Upper lobe of left lung (tissue), 6 donors: ENCODE results near the gene ONECUT1. TPM values are rescaled to one million over a fixed set of nuclear protein-coding genes. Genes with fewer than 3 reads are reported as not detected.

Experiments
- ATAC-seq, 2 donors: fragments of 200-7000 bp; cut with Tn5 transposase; one replicate each; pipeline ENCODE4 v1.9.1; 2022; ENCODE audit warnings: mild to moderate bottlenecking in 2 of 2, moderate library complexity in 2 of 2; ENCODE audit not compliant: low FRiP score in 2 of 2
- DNase-seq, 2 donors: peaks; one replicate each; pipeline ENCODE4 v3.0.0-alpha.2; 2019 to 2020
- H3K27ac ChIP-seq, 4 donors: fragments of 200-600 bp; sonication (generic); one replicate each; pipeline ENCODE4 v1.5.1; 2016 to 2019
- H3K27me3 ChIP-seq, 4 donors: fragments of 200-600 bp; sonication (generic); one replicate each; pipeline ENCODE4 v1.5.1; 2017 to 2019
- H3K36me3 ChIP-seq, 4 donors: fragments of 200-600 bp; sonication (generic); one replicate each; pipeline ENCODE4 v1.5.1; 2016 to 2019
- H3K4me1 ChIP-seq, 4 donors: fragments of 200-600 bp; sonication (generic); one replicate each; pipeline ENCODE4 v1.5.1; 2018 to 2019
- H3K4me3 ChIP-seq, 4 donors: fragments of 200-600 bp; sonication (generic); one replicate each; pipeline ENCODE4 v1.5.1; 2017 to 2019; ENCODE audit warnings: mild to moderate bottlenecking in 2 of 4, moderate library complexity in 1 of 4
- H3K9me3 ChIP-seq, 4 donors: fragments of 200-600 bp; sonication (generic); one replicate each; pipeline ENCODE4 v1.5.1; 2018 to 2019
- EP300 ChIP-seq, 4 donors: sonication (generic); formaldehyde crosslinking; IDR thresholded peaks; one replicate each; pipeline ENCODE4 v1.5.1; 2017; ENCODE audit warnings: antibody characterized with exemption in 4 of 4, control low read depth in 2 of 4
- POLR2A ChIP-seq, 4 donors: fragments of 450-650 bp; IDR thresholded peaks; one replicate each; pipeline ENCODE4 v1.5.1; 2016 to 2017; ENCODE audit warnings: antibody characterized with exemption in 4 of 4, mild to moderate bottlenecking in 2 of 4
- POLR2AphosphoS5 ChIP-seq, 2 donors: sonication (generic); formaldehyde crosslinking; IDR thresholded peaks; one replicate each; pipeline ENCODE4 v1.5.1; 2017; ENCODE audit warnings: antibody characterized with exemption in 2 of 2
- WGBS, 2 donors: methylation state at CpG; one replicate each; pipeline ENCODE4 v1.1.5; 2017 to 2018; 5-methylcytosine and 5-hydroxymethylcytosine counted together
- total RNA-seq, 6 donors: library from RNA; depleted of rRNA in 4 of 6; stranded (reverse); fragments of >200 nt in 4 of 6; gene quantifications; one replicate each; pipeline versions ENCODE4 v1.1.0 to v1.2.1, GENCODE V29; 2016 to 2021
- TF ChIP-seq, protein P1 (sequence below), 6 experiments: fragments of 450-650 bp in 4 of 6; fragments of 200-600 bp in 2 of 6; sonication (generic) in 2 of 6; IDR thresholded peaks; one replicate each; pipeline ENCODE4 v1.5.1; 2016 to 2019; ENCODE audit warnings: antibody characterized with exemption in 6 of 6
- donor health status: DM: no; HTN: no; CAD: no; lungs with moderate emphysema.
- donor health status: DM: no; HTN: yes; CAD: no; lungs with severe emphysema.

ONECUT1 gene
- total RNA-seq, 6 donors from 2014 or later, result 0.17 TPM; not detected in 5

GRCh38 chr15:52808996-52809395 is 18.9 kb upstream of the ONECUT1 start:
- H3K27me3 ChIP-seq, result peaks cover 0 to 35% (median 22%) of the 10 kb centered on the region in 4 donors
- H3K4me1 ChIP-seq, result peaks cover 23 to 25% (median 23%) of the 10 kb centered on the region in 4 donors
- no peak for TF ChIP-seq POLR2A (IDR thresholded peaks at IDR 0.05)
- no peak for TF ChIP-seq POLR2AphosphoS5 (IDR thresholded peaks at IDR 0.05)
- 62 to 80% methylated on average over 2 of the region's 2 CpGs for WGBS, 2 donors
- H3K9me3 ChIP-seq, result no peaks in the 10 kb centered on the region
- no peak overlapping the region for H3K27ac ChIP-seq
- H3K36me3 ChIP-seq, result no peaks in the 10 kb centered on the region
- ATAC-seq (no peak), DNase-seq (no peak)
- no peak overlapping the region for H3K4me3 ChIP-seq

GRCh38 chr15:52808441-52808840 is 18.3 kb upstream of the ONECUT1 start:
- Histone ChIP-seq H3K27me3 (peaks cover 0 to 40% (median 27%) of the 10 kb centered on the region in 4 donors), H3K36me3 (no peaks in the 10 kb centered on the region)

GRCh38 chr15:52806284-52806655 is 16.1 kb upstream of the ONECUT1 start:
- Histone ChIP-seq H3K4me3 (peak overlapping the region in 2 of 4 donors; percentile 19 to 35), H3K36me3 (no peaks in the 10 kb centered on the region), H3K27me3 (peaks cover 0 to 53% (median 34%) of the 10 kb centered on the region in 4 donors), H3K4me1 (peaks cover 29 to 33% (median 30%) of the 10 kb centered on the region in 4 donors), H3K9me3 (no peaks in the 10 kb centered on the region), H3K27ac (no peak overlapping the region)
- no peak for DNase-seq
- 21 to 32% methylated on average over 8 to 9 of the region's 9 CpGs for WGBS, 2 donors
- no peak for ATAC-seq
- TF ChIP-seq EP300 (IDR thresholded peaks at IDR 0.05) (no peak), POLR2AphosphoS5 (IDR thresholded peaks at IDR 0.05) (no peak), POLR2A (IDR thresholded peaks at IDR 0.05) (no peak)
- TF ChIP-seq, protein P1, sequence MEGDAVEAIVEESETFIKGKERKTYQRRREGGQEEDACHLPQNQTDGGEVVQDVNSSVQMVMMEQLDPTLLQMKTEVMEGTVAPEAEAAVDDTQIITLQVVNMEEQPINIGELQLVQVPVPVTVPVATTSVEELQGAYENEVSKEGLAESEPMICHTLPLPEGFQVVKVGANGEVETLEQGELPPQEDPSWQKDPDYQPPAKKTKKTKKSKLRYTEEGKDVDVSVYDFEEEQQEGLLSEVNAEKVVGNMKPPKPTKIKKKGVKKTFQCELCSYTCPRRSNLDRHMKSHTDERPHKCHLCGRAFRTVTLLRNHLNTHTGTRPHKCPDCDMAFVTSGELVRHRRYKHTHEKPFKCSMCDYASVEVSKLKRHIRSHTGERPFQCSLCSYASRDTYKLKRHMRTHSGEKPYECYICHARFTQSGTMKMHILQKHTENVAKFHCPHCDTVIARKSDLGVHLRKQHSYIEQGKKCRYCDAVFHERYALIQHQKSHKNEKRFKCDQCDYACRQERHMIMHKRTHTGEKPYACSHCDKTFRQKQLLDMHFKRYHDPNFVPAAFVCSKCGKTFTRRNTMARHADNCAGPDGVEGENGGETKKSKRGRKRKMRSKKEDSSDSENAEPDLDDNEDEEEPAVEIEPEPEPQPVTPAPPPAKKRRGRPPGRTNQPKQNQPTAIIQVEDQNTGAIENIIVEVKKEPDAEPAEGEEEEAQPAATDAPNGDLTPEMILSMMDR (IDR thresholded peaks at IDR 0.05), result no peak

More at GRCh38 chr15:52808441-52808840, 18.3 kb upstream of the ONECUT1 start:
- H3K27ac ChIP-seq, result no peak overlapping the region
- ATAC-seq (no peak), DNase-seq (no peak)
- H3K4me3 ChIP-seq, result no peak overlapping the region
- TF ChIP-seq POLR2A (IDR thresholded peaks at IDR 0.05), result no peak
- TF ChIP-seq POLR2AphosphoS5 (IDR thresholded peaks at IDR 0.05), result no peak
- TF ChIP-seq EP300 (IDR thresholded peaks at IDR 0.05), result no peak
- TF ChIP-seq, protein P1 (IDR thresholded peaks at IDR 0.05), result no peak
- 52 to 57% methylated on average over 1 of the region's 1 CpG for WGBS, 2 donors
- peaks cover 28 to 30% (median 29%) of the 10 kb centered on the region in 4 donors for H3K4me1 ChIP-seq
- H3K9me3 ChIP-seq, result no peaks in the 10 kb centered on the region

GRCh38 chr15:52805351-52806283 is 15.5 kb upstream of the ONECUT1 start:
- H3K27me3 ChIP-seq, result peaks cover 0 to 59% (median 37%) of the 10 kb centered on the region in 4 donors
- no peak overlapping the region for H3K27ac ChIP-seq
- DNase-seq, result peak in 1 of 2 donors; percentile 84
- no peaks in the 10 kb centered on the region for H3K9me3 ChIP-seq
- ATAC-seq, result peak in 1 of 2 donors; percentile 48
- TF ChIP-seq POLR2AphosphoS5 (IDR thresholded peaks at IDR 0.05) (no peak), POLR2A (IDR thresholded peaks at IDR 0.05) (no peak), EP300 (IDR thresholded peaks at IDR 0.05) (no peak)
- TF ChIP-seq, protein P1 (IDR thresholded peaks at IDR 0.05), result no peak
- 3 to 7% methylated on average over 12 to 60 of the region's 93 CpGs for WGBS, 2 donors
- peak overlapping the region in 3 of 4 donors; percentile 7 to 35 (median 19) for H3K4me3 ChIP-seq
- H3K4me1 ChIP-seq, result peaks cover 29 to 33% (median 30%) of the 10 kb centered on the region in 4 donors
- H3K36me3 ChIP-seq, result no peaks in the 10 kb centered on the region

DNA sequence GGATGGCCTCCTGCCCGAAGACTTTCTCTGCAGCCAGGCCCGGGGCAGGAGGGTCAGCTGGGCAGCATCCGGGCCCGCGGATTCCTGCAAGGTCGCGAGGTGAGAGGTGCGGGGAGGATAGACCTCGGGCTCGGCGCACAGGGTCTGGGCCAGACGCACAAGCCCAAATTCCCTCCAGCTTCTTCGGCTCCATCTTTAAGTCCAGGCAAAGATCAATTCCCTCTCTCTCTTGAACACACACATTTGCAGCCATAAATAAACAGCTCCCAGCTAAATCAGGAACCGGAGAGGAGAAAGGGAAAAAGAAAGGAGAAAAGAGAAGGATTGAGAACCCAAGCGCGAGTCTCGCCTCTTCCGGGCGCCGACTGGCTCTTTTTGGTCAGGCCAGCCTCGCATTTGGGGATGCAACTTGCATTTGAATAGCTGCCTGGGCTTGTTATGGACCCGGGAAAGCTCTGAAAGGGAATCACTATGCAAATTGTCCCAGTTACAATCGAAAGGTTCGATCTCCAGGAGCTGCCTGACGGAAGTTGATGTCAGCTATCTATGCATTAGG is 14.5 kb upstream of the ONECUT1 start:
- no peak for ATAC-seq
- peak overlapping the region in 3 of 4 donors; percentile 3 to 35 (median 19) for H3K4me3 ChIP-seq
- peaks cover 0 to 62% (median 40%) of the 10 kb centered on the region in 4 donors for H3K27me3 ChIP-seq

More for the DNA sequence above, 14.5 kb upstream of the ONECUT1 start:
- Histone ChIP-seq H3K36me3 (no peaks in the 10 kb centered on the region), H3K27ac (no peak overlapping the region), H3K4me1 (peaks cover 29 to 33% (median 30%) of the 10 kb centered on the region in 4 donors), H3K9me3 (no peaks in the 10 kb centered on the region)
- TF ChIP-seq POLR2AphosphoS5 (IDR thresholded peaks at IDR 0.05) (no peak), EP300 (IDR thresholded peaks at IDR 0.05) (no peak), POLR2A (IDR thresholded peaks at IDR 0.05) (no peak)
- TF ChIP-seq, protein P1 (IDR thresholded peaks at IDR 0.05), result no peak
- 5 to 6% methylated on average over 18 to 25 of the region's 25 CpGs for WGBS, 2 donors
- peak in 1 of 2 donors; percentile 48 for DNase-seq
